Astrocyte of the cerebellum (primary cell): ENCODE results near the gene IL4I1.

Experiments used
- DNase-seq: peaks from one replicate; pipeline ENCODE4 v3.0.0-alpha.2; 2011; ENCODE audit warnings: low read depth
- H3K4me3 ChIP-seq: 2 replicates; pipeline ENCODE4 v1.5.1; 2011; ENCODE audit warnings: mild to moderate bottlenecking, low read depth, low read length, moderate library complexity
- in situ Hi-C: cut with HindIII; loops from 2 replicates; pipeline ENCODE4 v1.10.0; 2017; ENCODE audit warnings: low sequenced_read_pairs
- TF ChIP-seq, protein P1 (sequence below): IDR thresholded peaks from 2 replicates; pipeline ENCODE4 v1.5.1; 2012; ENCODE audit warnings: low read length, low read depth, moderate library complexity, mild to moderate bottlenecking; ENCODE audit errors: missing control alignments

IL4I1 gene

DNA sequence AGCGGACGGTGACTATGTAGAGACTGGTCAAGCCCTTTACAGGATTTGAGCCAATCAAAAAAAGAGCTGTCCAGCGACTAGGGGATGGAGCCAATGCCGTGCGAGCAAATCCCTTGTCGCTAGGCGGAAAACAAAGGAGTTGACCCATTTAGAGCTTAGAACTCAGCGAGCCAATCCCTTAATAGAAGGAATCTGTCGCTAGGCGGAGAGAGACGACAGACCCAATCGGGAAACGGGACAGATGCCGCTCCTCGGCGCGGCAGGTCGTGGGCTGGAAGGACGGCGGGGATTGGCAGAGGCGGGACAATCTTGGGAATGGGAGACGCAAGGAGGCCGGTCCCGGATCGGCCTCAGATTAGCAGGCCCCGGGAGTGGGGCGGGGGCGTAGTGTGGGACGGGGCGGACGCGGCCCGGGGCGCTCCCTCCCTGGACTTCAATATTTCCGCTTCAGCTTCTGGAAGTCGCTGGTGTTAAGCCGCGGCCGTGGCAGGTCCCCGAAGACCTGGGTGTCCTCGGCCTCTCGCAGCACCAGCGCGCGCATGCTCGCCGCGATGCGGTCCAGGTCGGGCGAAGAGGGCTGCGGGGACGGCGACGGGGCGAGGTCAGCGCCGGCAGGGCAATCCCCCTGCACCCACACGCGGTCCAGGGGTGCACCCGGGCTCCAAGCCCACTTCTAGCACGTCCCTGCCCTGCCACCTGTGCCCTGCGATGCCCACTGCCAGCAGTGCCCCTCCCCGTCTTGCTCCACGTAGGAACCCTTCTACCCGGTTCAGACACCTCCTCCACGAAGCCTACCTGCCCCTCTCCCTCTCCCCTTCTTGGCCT, 27.0 kb downstream of the IL4I1 start:
- TF ChIP-seq, protein P1, sequence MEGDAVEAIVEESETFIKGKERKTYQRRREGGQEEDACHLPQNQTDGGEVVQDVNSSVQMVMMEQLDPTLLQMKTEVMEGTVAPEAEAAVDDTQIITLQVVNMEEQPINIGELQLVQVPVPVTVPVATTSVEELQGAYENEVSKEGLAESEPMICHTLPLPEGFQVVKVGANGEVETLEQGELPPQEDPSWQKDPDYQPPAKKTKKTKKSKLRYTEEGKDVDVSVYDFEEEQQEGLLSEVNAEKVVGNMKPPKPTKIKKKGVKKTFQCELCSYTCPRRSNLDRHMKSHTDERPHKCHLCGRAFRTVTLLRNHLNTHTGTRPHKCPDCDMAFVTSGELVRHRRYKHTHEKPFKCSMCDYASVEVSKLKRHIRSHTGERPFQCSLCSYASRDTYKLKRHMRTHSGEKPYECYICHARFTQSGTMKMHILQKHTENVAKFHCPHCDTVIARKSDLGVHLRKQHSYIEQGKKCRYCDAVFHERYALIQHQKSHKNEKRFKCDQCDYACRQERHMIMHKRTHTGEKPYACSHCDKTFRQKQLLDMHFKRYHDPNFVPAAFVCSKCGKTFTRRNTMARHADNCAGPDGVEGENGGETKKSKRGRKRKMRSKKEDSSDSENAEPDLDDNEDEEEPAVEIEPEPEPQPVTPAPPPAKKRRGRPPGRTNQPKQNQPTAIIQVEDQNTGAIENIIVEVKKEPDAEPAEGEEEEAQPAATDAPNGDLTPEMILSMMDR, result no peak
- H3K4me3 ChIP-seq, result peak overlapping the region; percentile 45
- in situ Hi-C loops, result no loop called here
- peak; percentile 100 for DNase-seq

DNA sequence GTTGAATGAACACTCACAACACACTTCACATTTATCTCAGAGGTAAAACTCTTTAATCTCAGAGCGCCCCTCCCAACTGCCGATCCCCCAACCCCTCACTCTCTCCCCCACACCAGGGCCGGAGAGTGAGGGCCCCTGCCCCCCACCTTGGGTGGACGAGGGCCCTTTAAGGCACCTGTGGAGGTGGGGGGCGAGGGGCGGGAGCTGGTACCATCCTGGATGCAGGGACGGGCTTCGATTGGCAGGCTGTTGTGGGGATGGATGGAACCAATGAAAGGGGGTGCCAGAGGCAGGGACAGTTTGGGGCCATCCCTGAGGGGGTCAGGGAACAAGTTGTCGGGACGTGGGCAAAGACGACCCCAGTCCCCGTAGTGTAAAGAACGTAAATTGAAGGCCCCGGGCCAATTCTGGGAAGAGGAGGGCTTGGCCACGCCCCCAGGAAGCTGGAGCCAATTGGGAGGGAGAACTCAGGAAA, 27.6 kb downstream of the IL4I1 start:
- H3K4me3 ChIP-seq, result peak overlapping the region; percentile 38
- in situ Hi-C loops, result no loop called here
- TF ChIP-seq, protein P1, result no peak
- no peak for DNase-seq

DNA sequence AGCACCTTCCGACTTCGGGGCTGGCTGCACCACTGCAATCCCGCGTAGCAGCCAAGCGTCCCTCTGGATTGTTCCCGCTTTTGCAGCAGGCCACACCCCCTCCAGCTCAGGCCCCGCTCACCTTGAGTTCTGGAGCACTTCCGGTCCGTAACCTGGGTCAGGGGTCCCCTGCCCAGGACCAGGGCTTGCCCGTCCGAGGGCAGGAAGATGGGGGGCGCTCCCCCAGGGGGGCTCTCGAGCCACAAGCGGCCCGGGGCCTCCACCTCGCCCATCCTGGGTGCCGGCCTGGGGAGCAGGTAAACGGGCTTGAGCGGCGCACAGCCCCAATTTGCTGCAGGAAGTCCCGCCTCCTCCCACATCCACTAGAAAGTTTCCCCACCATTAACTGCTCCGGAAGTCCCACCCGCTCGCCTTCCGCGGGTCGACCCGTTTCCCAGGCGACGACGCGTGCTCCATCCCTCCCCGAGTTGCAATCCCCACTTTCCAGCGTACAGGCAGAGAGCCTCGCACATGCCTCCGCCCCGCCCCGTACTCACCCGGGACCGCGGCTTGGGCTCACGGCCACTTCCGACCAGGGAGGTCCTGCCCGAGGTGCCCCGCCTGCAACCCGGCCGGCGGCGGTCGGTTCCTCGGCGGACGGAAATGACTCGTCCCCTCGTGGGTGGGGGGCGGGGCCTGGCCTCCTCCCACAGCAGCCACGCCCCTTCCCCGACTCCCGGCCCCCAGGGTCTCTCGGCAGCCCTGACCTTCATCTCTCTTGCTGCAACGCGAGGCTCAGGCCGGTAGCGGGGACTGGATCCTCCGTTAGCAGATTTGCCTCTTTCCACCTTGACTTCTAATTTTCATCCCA, 29.5 kb downstream of the IL4I1 start, which contains the start of gene PNKP:
PNKP (minus strand) TSS at position 644 of the 850 bp plus-strand sequence; CDS start at position 272, 372 bp downstream.
- TF ChIP-seq, protein P1, result no peak
- in situ Hi-C loops, result no loop called here
- peak within 1 kb of the TSS; percentile 79 for H3K4me3 ChIP-seq
- DNase-seq, result peak; percentile 69

DNA sequence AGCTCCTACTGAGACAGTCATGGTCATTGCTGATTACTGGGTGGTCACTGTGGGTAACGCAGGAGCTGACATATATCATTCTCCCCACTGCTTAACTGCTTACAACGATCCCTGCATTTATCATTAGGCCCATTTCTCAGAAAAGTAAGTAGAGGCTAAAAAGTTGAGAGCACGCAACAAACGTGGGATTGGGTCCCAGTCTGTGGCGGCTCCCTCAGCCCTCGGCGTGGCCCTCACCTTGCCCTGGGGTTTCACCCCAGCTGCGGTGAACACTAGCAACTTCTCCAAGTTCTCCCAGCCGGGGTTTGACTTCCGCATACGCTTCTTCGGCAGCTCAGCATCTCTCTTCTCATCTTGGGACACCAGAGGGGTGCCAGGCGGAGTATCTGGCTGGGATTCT, 31.8 kb downstream of the IL4I1 start:
- no peak overlapping the region for H3K4me3 ChIP-seq
- TF ChIP-seq, protein P1, result no peak
- DNase-seq, result no peak
- in situ Hi-C loops, result no loop called here

DNA sequence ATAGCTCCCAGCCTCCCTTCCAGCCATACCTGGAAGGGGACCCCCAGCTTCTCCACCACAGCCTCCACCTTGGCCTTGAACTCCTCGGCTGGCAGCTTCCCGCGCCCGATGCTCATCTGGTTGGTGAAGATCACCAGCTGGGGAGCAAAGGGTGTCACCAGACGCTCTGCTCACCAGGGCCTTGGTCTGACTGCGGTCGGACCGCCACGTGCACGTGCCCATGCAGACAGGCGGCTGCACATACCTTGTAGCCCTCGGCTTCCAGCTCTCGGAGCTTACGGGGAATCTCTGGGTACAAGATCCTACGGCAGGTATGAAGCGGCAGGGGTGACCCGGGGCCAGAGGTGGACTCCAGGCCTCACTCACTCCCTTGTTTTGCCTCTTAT, 32.8 kb downstream of the IL4I1 start:
- TF ChIP-seq, protein P1, result no peak
- in situ Hi-C loops, result no loop called here
- H3K4me3 ChIP-seq, result no peak overlapping the region
- no peak for DNase-seq

DNA sequence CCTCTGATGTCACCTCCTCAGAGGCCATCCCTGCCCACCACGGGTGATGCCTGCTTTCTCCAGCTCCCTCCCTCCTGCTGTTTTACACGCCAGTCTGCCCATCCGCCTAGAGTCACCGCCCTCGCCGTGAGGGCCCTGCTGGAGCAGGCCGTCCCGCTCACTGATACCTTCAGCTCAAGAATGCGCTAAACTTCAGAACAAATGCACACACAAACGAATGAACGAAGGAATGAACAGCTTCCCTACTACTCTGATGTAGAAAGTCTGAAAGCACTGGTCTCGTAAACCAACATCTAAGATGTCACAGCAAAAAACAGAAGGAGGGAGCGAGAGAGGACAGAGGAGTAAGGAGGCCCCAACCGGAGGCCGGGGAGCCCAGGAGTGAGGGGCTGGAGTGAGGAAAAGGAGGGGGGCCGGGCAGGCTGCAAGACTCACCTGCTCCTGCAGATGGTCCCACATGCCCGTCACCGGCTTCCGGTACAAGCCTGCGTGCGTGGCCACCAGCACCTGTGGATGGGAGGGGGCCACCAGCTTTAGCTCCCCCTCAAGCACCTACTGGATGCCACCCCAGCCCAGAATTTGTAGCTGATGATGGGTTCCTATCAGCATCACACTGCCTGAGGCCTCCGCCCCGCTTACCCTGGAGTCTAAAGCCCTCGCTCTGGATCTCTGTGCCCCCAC, 33.3 kb downstream of the IL4I1 start:
- H3K4me3 ChIP-seq, result no peak overlapping the region

More for the DNA sequence above, 33.3 kb downstream of the IL4I1 start:
- in situ Hi-C loops, result no loop called here
- TF ChIP-seq, protein P1, result no peak
- DNase-seq, result no peak
